ENCODE measurements around the gene MPI. TPM values are rescaled to one million over a fixed set of nuclear protein-coding genes. Genes with fewer than 3 reads are reported as not detected.

The MPI gene
- polyA plus RNA-seq, 1 of the 3 experiments (the other 2 are of a cell fraction) = 58.2 TPM

GRCh38 chr15:74951006-74951405 is 61.2 kb downstream of the MPI start (continued):
- no peak for TF ChIP-seq MEF2A (IDR thresholded peaks at IDR 0.05; ENCODE audit: borderline replicate concordance, low read depth)
- no peak for TF ChIP-seq GATA2 (CRISPR knock-in tag; IDR thresholded peaks at IDR 0.05)
- TF ChIP-seq RFX5 (IDR thresholded peaks at IDR 0.05; ENCODE audit: low read length) = no peak
- TF ChIP-seq USF2 (IDR thresholded peaks at IDR 0.05; ENCODE audit: borderline replicate concordance, low read depth, low read length) = no peak

Small RNA genes within 50 kb of the gene (small RNA-seq; reads per million reads assigned to genes)
- 0 to 7.8 (median 0.98) reads per million in 7 experiments for gene MIR6882

Other genes starting within 250 kb of the MPI start
- 34.9 and 44.5 TPM in 2 replicates for gene EDC3, start 194.0 kb upstream of the MPI start, polyA plus RNA-seq (2012; rRNA removed)
- 0.07 and 0.15 TPM in 2 replicates for gene CYP1A1, start 164.5 kb upstream of the MPI start, polyA plus RNA-seq (2012; rRNA removed)
- not detected in 2 replicates for gene CYP1A2, start 141.2 kb upstream of the MPI start, polyA plus RNA-seq (2012; rRNA removed)
- 34.7 and 53.1 TPM in 2 replicates for gene CSK, start 108.0 kb upstream of the MPI start, polyA plus RNA-seq (2012; rRNA removed)
- gene LMAN1L, start 77.2 kb upstream of the MPI start, polyA plus RNA-seq (2012; rRNA removed) = 0.02 TPM in 1 of 2 replicates, not detected in the other
- not detected in 2 replicates for gene CPLX3, start 63.4 kb upstream of the MPI start, polyA plus RNA-seq (2012; rRNA removed)
- gene ULK3, start 46.9 kb upstream of the MPI start, polyA plus RNA-seq (2012; rRNA removed) = 41.3 and 55.3 TPM in 2 replicates
- 88.1 and 99.5 TPM in 2 replicates for gene SCAMP2, start 16.7 kb upstream of the MPI start, polyA plus RNA-seq (2012; rRNA removed)
- 53.0 and 90.2 TPM in 2 replicates for gene FAM219B, start 16.8 kb downstream of the MPI start, polyA plus RNA-seq (2012; rRNA removed)
- 112 and 158 TPM in 2 replicates for gene COX5A, start 48.0 kb downstream of the MPI start, polyA plus RNA-seq (2012; rRNA removed)
- gene RPP25, start 66.7 kb downstream of the MPI start, polyA plus RNA-seq (2012; rRNA removed) = 1.7 TPM in 2 replicates
- gene SCAMP5, start 105.5 kb downstream of the MPI start, polyA plus RNA-seq (2012; rRNA removed) = 27.9 and 32.7 TPM in 2 replicates
- gene PPCDC, start 133.5 kb downstream of the MPI start, polyA plus RNA-seq (2012; rRNA removed) = 19.8 and 20.7 TPM in 2 replicates

All from SK-N-SH (cell line).